ENCODE measurements around the gene PRKX. TPM values are rescaled to one million over a fixed set of nuclear protein-coding genes. Genes with fewer than 3 reads are reported as not detected.

PRKX gene
- total RNA-seq, result 10 to 100 TPM in 1 of 10 donors, 1 to 10 TPM in 9; 1.7 to 10.1 (median 3.4) TPM
- 1 to 10 TPM; 1.8 to 2.3 TPM for polyA plus RNA-seq
- long read RNA-seq, donor 1, full-length matches to known transcripts, result 4 of 7 reads
- long read RNA-seq, donor 1, partial matches to known transcripts, result 0 of 7 reads
- long read RNA-seq, donor 1, other reads (novel, unspliced or antisense), result 3 of 7 reads
- long read RNA-seq, donor 2, full-length matches to known transcripts, result 4 of 8 reads
- long read RNA-seq, donor 2, partial matches to known transcripts, result 0 of 8 reads
- long read RNA-seq, donor 2, other reads (novel, unspliced or antisense), result 4 of 8 reads
- long read RNA-seq, donor 3, full-length matches to known transcripts, result 1 of 5 reads
- long read RNA-seq, donor 3, partial matches to known transcripts, result 0 of 5 reads
- long read RNA-seq, donor 3, other reads (novel, unspliced or antisense), result 4 of 5 reads

GRCh38 chrX:3713225-3713936, at the start of gene PRKX:
Gene PRKX (minus strand): TSS chrX:3713649. CDS start chrX:3713253, 396 bp downstream.
- H3K4me1 ChIP-seq, result peaks cover 0 to 9% (median 0%) of the 10 kb centered on the region in 9 donors
- peak within 1 kb of the TSS; percentile 75 to 90 (median 82) for H3K27ac ChIP-seq
- 0 to 1% methylated on average over 19 to 91 of the region's 97 CpGs for WGBS, 2 donors
- no peaks in the 10 kb centered on the region for H3K9me3 ChIP-seq
- peak within 1 kb of the TSS; percentile 63 to 82 (median 68) for H3K4me3 ChIP-seq
- DNase-seq (peak; percentile 26 to 53), ATAC-seq (peak; percentile 65 to 94 (median 84))
- peaks cover 0 to 20% (median 0%) of the 10 kb centered on the region in 7 donors for H3K27me3 ChIP-seq
- no peaks in the 10 kb centered on the region for H3K36me3 ChIP-seq
- TF ChIP-seq CTCF (IDR thresholded peaks at IDR 0.05), result no peak
- intact Hi-C loops (cut with DNase I), result loop anchor here in 2 of 10 donors (10.0 kb wide), 3 partner anchors 49 to 101 kb away; no protein-coding TSS in a partner anchor

GRCh38 chrX:3763111-3763510, 49.7 kb upstream of the PRKX start:
- 67 to 74% methylated on average over 2 of the region's 2 CpGs for WGBS, 2 donors
- no peak overlapping the region for H3K4me3 ChIP-seq
- ATAC-seq, result no peak
- no peak overlapping the region for H3K27ac ChIP-seq
- H3K36me3 ChIP-seq, result no peaks in the 10 kb centered on the region
- no peak for DNase-seq
- no peak for TF ChIP-seq CTCF (IDR thresholded peaks at IDR 0.05)
- H3K9me3 ChIP-seq, result no peaks in the 10 kb centered on the region
- H3K27me3 ChIP-seq, result no peaks in the 10 kb centered on the region
- intact Hi-C loops (cut with DNase I), result no loop called here
- no peaks in the 10 kb centered on the region for H3K4me1 ChIP-seq

GRCh38 chrX:3757510-3758025, 44.1 kb upstream of the PRKX start:
- Histone ChIP-seq H3K27me3 (no peaks in the 10 kb centered on the region), H3K27ac (no peak overlapping the region), H3K4me1 (no peaks in the 10 kb centered on the region), H3K36me3 (no peaks in the 10 kb centered on the region), H3K9me3 (no peaks in the 10 kb centered on the region), H3K4me3 (no peak overlapping the region)
- DNase-seq (no peak), ATAC-seq (no peak)
- no peak for TF ChIP-seq CTCF (IDR thresholded peaks at IDR 0.05)
- intact Hi-C loops (cut with DNase I), result no loop called here
- WGBS, 2 donors, result 67 to 82% methylated on average over 5 of the region's 5 CpGs

GRCh38 chrX:3748052-3748559, 34.7 kb upstream of the PRKX start:
- no peak for ATAC-seq

More at GRCh38 chrX:3748052-3748559, 34.7 kb upstream of the PRKX start:
- no peak for TF ChIP-seq CTCF (IDR thresholded peaks at IDR 0.05)
- Histone ChIP-seq H3K27me3 (no peaks in the 10 kb centered on the region), H3K4me3 (no peak overlapping the region), H3K27ac (no peak overlapping the region), H3K36me3 (no peaks in the 10 kb centered on the region), H3K4me1 (no peaks in the 10 kb centered on the region), H3K9me3 (no peaks in the 10 kb centered on the region)
- DNase-seq, result no peak
- 53 to 60% methylated on average over 3 of the region's 3 CpGs for WGBS, 2 donors
- intact Hi-C loops (cut with DNase I), result no loop called here

Measured in heart right ventricle (tissue), 16 donors.